Measurements from ENCODE around the gene SLC7A5.
"Not testable (repeated sequence)": the region's sequence is repeated elsewhere in the genome, so short reads cannot be mapped to it uniquely, and the experiment has no call there.

Gene SLC7A5

DNA sequence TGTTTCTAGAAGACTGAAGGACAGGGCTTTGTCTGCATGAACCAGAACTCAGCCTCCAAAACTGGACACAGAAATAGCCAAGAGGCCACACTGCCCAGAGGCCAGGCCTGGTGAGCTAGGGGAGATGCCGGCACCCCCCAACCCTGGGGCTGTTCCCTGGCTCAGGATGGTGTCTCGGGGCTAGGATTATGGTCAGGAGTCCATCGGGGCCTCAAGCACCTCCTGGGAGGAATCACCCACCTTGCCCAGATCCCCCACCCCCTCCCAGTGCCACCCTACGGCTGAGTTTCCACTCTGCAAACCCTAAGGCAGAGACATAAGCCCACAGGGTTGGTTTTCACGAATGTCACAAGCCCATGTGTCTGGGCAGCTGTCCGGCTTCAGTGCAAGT, 37.2 kb downstream of the SLC7A5 start:
- no peak for DNase-seq

DNA sequence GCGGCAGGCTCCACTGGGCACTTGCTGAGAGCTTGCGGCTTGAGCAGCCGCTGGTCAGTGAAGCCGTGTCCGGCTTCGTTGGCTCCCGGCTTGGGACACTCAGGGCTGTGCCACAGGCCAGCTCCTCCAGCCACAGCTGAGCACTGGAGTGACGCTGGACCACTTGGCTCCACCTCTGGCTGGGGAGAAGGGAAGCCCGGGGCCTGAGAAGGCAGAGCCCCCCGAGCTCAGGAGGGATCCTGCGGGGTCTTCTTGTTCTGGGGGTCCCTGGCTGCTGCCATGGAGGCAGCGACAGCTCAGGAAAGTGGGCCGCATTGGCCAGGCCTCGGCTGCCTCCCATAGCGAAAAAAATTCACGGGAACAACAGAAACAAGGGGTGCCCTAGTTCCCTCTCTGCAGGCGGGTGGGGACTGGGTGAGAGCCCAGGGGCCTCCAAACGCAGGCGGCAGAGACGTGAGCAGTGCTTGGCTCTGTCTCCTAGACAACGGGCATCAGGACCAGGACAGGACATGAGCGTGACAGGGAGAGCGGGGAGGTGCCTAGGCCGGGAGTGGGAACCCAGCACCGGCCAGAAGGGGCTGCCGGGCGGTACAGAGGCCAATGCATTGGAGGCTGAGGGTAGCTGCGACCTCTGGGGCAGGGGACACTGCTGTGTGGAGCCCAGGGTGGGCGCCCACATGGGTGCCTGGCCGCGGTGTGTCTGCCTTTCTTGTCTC, 37.7 kb downstream of the SLC7A5 start:
- DNase-seq = no peak

DNA sequence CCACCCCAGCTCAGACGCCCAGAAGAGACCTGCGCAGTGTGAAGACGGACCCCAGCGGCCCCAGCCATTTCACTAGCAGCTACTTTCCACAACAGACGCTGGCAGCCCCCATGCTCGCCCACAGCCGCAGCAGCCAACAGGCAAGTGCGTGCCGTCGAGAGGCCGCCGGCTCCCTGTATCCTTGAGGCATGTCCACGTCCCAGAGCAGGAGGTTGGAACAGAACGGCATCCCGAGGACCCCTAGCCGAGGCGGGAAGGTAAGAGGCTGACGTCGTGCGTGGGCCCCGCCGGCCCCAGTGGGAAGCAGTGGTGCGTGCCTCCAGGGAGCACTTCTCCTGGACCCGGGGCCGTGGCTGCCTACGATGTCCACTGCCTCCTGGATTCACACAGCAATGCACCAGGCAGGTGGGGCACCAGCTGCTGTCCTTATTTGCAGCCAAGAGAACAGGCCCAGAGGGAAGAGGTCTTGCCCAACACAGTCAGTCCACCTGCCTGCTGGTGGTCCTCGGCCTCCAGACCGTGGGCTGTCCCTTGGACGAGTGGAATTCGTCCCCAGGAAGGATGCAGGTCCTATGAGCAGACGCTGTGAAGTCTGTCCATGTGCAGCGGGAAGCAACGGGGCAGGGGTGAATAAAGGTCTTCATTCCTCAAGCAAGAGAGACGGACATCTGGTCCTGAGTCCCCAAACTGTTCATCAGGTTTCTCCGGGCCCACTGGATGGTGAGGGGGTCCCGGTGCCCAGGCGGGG, 38.5 kb downstream of the SLC7A5 start:
- no peak for DNase-seq

GRCh38 chr16:87829988-87830672, 39.2 kb downstream of the SLC7A5 start:
- no peak for DNase-seq

DNA sequence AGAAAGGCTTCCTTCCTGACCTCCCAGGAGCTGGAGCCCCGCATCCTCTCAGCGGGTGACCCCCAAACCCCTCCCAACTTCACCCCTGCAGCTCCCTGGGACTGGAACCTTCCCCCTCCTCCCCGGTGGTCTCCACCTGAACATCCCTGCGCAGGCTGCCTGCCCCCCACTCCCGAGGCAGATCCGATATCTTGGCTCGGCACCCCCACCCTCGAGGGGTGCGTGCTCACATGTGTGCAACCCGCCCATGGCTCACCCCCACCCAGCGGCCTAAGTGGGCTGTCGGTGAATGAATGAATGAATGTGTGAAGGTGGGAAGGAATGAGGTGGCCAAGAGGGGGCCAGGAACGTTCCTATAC, 39.7 kb downstream of the SLC7A5 start:
- DNase-seq = no peak

DNA sequence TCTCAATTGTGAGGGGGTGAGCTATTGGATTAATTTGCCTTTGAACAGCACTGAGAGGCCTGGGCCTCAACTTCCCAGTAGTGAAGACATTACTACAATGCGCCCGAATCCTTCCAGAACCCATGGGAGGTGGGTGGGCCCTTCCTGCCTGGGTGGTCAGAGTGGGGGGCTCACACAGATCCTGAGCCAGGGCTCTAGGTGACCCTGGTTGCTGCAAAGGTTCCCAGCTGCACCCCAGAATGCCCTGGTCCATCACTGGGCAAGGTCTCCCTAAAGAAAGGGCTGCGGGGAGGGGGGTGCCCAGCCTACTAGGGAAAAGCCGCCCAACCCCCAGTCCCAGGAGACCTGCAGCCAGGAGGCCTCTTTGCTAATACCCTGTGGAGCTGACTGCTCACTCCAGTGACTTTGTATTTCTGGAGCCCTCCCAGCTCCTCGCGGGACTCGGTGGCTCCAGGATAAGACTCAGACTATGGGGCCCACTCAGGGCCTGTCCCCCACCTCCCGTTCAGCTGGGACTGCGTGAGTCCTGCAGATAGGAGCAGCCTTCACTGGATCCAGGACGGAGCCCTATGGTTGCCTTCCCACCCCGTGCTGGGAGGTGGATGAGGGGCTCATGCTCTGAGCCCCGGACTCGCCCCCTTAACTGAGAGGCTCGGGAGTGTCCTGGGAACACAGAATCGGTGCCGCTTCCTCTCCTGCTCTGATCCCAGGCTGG, 40.2 kb downstream of the SLC7A5 start:
- DNase-seq = peak; percentile 40

- peak; percentile 47 for DNase-seq
These were observed 41.0 kb downstream of the SLC7A5 start for GRCh38 chr16:87828071-87828906.

GRCh38 chr16:87827588-87827915, 41.8 kb downstream of the SLC7A5 start:
- DNase-seq = peak; percentile 20

DNA sequence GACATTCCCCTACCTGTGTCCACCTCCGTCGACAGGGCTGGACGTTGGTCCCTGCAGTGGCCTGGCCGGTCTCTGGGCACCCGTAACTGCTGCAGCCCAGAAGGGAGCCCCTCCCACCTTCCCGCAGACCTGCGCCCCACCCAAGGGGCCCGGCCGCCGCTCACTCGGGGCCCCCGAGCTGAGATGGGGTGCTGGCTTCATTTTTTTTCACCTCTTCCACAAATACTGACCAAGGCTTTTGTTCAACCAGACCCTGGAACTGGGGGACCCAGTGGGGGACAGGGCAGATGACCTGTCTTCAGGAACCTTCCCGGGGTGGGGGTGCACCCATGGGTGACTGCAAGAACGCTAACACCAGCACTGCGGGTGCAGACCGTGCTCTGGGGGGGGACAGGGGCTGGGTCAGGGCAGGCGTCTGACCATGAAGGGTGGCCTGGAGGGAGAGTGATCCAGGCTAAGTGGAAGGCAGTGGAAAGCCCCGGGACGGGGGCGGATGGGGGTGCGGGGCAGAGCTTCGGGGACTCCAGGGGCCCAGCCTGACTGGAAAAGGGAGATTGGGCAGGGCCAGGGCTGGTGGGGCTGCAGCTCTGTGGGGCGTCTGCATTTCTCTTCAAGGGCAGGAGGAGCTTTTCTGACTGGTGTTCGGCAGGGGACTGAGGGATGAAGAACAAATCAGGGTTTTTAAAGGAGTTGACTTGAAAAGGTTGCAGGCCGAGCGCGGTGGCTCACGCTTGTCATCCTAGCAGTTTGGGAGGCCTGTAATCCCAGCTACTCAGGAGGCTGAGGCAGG, 42.3 kb downstream of the SLC7A5 start:
- DNase-seq = no peak

GRCh38 chr16:87826407-87826797, 42.9 kb downstream of the SLC7A5 start:
- DNase-seq = not testable (repeated sequence)

DNA sequence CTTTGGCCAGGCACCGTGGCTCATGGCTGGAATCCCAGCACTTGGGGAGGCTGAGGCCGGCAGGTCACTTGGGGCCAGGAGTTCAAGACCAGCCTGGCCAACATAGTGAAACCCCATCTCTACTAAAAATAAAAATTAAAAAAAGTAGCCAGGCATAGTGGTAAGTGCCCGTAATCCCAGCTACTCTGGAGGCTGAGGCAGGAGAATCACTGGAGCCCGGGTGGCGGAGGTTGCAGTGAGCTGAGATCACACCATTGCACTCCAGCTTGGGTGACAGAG, 43.5 kb downstream of the SLC7A5 start:
- not testable (repeated sequence) for DNase-seq

DNA sequence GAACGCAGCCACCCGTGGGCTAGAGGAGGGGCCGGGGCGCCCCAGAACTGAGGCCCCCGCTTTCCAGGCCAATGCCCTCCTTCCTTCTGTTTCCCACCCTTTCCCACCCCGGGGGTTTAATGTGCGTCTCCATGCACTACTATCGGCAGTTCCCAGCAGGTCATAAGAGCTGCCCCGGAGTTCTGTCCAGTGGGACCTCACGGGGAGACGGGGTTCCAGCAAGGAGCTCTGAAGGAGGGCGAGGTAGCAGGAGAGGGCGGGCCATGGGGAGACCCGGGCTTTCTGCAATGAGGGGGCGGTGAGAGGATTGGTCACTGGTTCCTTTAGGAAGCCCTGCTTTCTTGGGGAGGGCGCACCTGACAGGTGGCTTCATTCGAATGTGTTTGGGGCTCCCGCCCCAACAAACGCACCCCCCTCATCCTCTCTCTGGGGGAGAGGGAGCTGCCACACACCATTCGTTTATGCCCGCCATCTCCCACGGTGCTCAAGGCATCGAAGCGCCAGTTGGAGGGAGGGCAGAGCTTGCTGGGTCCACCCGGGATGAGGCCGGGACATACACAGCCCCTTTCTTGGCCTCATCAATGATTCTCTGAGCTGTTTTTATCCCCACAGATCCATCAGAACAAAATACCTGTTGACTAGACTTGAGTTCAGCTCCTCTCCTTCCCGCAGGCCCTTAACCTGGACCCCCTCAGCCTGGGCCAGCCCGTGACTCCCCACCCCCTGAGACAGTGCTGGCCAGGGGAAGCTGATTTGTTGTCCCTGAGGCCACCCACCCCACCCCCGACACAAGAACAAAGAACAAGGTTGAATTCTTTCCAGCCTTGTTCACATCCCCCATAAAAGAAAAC, 44.1 kb downstream of the SLC7A5 start:
- no peak for DNase-seq

DNA sequence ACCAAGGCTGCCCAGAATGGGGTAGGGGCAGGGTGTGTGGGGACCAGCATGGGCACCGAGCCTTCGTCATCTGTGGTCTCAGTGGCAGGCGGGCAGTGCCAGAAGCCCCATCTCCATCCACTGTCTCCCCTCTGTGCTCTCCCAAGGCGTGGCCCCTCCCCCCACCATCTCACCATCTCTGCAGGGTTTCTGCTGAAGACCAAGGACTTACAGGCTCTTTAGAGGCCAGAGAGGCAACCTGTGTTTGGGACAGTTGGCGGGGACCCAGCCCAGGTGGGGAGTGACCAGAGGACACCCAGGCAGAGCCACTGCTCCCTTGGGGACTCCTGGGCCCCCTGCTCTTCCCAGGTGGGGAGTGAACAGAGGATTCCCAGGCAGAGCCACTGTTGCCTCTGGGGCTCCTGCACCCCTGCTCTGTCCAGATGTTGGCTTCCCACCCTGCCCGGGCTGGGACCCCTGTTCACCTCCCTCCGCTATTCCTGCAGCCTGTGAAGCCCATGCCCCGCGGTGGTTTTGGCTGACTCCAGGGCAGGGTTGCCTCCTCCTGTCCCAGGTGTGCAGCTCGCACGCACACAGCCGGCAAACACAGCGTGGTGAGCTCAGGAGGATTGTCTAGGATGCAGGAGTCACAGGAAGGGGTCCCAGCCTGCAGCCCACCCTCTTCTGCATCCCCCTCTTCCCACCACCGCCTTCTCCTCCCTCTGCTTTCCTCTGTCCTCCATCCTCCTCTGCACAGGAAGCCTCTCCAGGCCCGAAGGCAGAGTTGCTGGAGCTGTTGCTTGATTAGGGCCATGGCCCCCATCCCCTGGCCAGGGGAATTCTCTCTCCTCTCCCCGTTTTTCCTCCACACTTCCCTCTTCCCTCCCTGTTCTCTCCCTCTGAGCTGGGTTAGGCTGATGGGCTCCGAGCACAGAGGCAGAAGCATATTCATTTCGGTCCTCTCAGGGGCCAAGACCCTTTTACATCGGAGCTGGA, 45.0 kb downstream of the SLC7A5 start:
- no peak for DNase-seq

GRCh38 chr16:87823181-87823929, 46.0 kb downstream of the SLC7A5 start:
- no peak for DNase-seq

DNA sequence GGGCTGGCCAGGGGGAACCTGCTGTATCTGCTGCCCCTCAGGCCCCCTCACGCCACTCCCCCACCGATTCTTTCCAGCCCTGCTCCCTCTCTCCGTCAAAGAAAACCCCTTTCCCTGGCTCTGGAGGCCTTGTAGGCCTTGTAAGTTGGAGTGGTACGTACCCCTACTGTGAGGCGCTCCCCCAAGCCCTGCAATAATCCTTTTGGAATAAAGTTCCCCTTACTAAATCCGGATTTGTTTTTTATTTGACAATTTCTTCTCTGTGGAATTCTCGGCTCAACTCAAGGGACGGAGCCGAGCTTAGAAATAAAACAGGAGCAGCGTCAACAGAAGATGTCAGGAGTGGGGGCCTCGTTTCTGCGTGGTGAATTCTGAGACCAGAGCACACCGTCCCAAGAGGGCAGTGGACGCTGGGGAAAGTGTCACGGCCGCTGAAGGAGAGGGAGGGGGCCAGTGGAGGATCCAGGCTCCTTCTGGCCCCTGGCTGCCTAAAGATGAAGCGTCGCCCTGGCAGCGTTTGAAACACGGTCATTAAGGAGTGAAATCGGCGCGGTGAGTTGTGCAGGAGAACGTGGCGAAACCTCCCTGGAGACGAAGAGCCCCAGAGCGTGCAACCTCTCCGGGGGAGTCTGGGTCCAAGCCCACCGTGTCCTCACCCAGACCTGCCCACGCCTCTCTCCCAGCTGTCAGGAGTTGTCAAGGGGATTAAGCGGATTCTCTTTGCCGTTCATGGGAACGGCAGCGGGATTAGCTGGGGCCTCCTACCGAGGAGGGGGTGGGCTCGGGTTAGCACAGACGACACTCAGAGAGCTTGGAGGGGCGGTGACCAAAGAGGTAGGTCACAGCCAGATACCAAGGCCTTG, 47.0 kb downstream of the SLC7A5 start:
- DNase-seq = no peak

DNA sequence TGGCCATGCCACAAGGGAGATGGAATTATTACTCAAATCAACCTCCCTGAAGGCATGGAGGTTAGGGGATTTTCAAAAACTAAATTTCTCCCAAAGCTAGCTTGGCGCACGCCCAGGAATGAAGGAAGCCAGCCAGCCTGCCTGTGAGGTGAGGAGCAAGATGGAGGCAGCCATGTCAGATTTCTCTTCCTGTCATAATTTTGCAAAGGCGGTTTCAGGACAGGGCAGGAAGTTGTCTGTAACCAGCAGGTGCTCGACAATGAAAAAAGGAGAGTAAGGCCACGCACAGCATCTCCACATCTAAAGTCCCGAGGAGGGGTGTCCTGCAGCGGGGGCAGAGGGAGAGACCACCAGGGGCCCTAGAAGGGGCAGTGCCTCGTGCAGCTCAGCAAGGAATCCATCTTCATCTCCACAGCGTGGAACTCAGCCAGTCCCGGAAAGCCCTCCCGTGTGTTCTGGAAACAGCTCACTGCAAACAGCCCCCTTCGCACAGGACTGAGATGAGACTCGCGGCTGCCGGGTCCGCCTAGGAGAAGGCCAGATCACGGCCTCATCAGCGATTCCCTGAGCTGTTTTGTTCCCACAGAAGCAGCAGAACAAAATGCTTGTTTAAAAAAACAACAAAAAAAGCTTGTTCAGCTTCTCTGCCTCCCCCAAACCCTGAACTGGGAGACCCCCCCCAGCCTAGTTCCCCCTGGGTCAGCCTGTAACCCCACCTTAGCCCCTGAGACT, 47.8 kb downstream of the SLC7A5 start:
- no peak for DNase-seq

GRCh38 chr16:87819983-87820382, 49.3 kb downstream of the SLC7A5 start:
- no peak for DNase-seq

Measured in OCI-M1 (cell line).